HuH-7 (cell line): ENCODE measurements around the gene POR.
"Not testable (repeated sequence)": the region's sequence is repeated elsewhere in the genome, so short reads cannot be mapped to it uniquely, and the experiment has no call there.

Experiments
- DNase-seq: peaks from one replicate; pipeline ENCODE4 v3.0.0; 2011; ENCODE audit warnings: low spot score

The POR gene

GRCh38 chr7:76029682-76030081 is 114.7 kb downstream of the POR start:
- DNase-seq: not testable (repeated sequence)

GRCh38 chr7:76031964-76032363 is 117.0 kb downstream of the POR start:
- no peak for DNase-seq
